GM21529 (cell line): Measurements from ENCODE around the gene REEP1.
A peak's percentile ranks its signal among the peaks of the same experiment; 100 is the strongest.

Experiments
- ATAC-seq: cut with Tn5 transposase; IDR thresholded peaks from one replicate; pipeline ENCODE4 v1.9.1; 2021; ENCODE audit not compliant: unreplicated experiment

REEP1 gene

DNA sequence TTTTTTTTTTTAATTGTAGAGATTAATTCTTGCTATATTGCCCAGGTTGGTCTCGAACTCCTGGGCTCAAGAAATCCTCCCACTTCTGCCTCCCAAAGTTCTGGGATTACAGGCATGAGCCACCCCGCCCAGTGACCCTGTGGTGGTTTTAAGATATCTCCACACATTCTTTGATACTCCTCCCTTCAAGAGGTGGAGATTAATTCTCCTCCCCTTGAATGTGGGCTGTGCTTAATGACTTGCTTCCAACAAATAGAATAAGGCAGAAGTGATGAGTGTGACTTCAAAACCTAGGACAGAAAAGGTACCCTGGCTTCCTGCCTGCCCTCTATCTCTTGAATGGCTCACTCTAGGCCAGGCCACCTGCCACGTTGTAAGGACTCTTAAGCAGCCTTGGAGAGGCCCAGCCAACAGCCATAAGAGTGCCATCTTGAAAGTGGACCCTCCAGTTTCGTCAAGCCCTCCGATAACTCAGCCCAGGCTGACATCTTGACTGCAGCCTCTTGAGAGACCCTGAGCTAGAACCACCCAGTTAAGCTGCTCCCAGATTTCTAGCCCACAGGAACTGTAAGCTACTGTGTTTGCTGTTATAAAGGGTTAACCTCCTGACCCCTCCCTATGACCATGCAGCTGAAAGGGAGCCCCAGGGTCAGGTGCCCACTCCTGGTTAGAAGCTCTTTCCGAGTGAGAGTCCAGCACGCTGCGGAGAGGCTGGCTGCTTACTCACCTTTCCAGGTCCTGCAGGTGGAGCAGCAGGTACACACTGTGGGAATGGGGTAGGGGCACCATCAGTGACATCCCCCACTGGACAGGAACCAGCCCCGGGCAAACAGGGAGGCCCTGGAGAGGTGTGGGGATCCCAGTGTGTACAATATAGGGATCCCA is 110.5 kb downstream of the REEP1 start:
- ATAC-seq = no peak

DNA sequence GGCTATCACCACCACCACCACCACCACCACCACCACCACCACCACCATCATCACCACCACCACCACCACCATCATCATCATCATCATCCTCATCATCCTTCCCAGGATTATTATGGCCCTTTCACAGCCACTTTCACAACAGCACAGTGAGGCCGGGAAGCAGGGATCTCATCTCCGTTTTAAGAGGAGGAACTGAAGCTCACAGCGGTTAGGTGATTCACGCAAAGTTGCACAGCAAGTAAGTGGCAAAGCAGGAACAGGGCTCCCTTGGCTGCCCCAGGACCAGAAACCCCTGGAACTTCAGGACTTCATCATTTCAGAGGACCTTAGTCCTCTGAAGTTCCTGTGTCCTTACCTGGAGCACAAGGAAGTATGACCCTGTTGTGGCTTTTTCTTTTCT is 111.4 kb downstream of the REEP1 start:
- no peak for ATAC-seq

DNA sequence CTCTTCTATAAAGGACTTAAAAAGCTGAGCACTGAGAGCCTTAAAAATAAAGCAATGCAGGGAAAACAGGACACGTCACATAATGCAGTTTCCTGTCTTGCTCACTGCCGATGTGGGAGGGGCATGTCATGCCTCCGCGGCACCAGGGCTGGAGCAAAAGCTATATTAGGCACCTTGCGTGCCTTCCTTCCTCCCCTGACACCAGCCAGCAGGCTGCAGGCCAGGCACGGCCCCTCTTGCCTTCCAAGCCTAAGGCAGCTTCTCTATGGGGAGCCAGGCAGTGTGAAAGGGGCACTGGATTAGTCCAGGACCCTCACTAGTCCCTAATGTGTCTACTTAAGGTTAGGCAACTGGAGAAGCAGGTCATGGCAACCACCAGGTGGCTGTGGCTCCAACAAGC is 111.8 kb downstream of the REEP1 start:
- peak; percentile 71 for ATAC-seq

DNA sequence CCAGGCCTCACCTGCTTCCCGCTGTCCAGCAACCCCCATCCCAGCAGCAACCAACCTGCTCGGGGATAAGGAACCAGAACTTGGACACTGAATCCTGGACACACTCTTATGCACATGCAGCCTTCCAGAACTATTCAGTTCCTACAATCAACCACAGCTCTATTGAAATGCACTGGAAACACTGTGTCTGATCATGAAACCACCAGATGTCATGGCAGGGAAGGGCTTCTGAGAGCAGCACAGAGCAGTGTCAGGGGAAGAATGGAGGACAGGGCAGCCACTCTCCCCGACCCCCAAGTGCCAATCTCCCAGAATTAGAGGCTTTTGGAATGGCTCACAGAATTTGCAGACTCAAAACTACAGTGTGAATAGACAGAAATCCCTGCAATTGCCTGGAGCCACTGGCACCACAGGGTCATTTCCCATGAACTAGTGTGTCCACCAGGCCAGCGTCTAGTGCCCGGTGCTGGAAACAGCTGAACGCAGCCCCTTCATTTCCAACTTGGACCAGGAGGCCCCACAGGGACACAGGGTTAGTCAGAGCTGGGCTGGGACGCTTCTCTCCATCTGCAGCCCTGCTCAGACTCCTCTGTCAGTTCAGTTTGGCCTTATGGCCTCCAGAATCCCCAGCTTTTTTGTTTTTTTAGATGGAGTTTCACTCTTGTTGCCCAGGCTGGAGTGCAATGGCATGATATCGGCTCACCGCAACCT is 112.6 kb downstream of the REEP1 start:
- ATAC-seq = no peak

- ATAC-seq = no peak
These were observed 113.4 kb downstream of the REEP1 start for GRCh38 chr2:86223927-86224560.

- ATAC-seq = no peak
These were observed 114.1 kb downstream of the REEP1 start for GRCh38 chr2:86223140-86223926.

- ATAC-seq = no peak
These were observed 116.3 kb downstream of the REEP1 start for GRCh38 chr2:86221066-86221684.

- no peak for ATAC-seq
These were observed 117.5 kb downstream of the REEP1 start for GRCh38 chr2:86219896-86220295.

GRCh38 chr2:86218124-86218523 is 119.3 kb downstream of the REEP1 start:
- ATAC-seq = no peak

GRCh38 chr2:86216575-86217555 is 120.6 kb downstream of the REEP1 start:
- no peak for ATAC-seq

DNA sequence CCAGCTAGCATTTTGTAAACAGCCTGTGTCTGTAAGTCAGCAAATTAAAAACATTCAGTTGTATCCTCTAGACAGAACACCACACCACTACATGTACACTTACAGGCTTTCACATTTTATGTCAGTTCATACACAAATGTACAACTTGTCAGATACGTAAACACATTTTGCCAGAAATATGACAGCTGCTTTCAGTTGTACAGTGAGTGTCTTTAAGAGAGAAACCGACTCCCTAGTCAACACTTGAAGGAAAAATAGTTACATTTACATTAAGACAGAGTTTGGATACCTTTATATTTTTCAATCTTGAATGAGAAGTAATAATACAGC is 123.0 kb downstream of the REEP1 start:
- ATAC-seq = no peak

- no peak for ATAC-seq
These were observed 123.5 kb downstream of the REEP1 start for GRCh38 chr2:86213699-86214502.

DNA sequence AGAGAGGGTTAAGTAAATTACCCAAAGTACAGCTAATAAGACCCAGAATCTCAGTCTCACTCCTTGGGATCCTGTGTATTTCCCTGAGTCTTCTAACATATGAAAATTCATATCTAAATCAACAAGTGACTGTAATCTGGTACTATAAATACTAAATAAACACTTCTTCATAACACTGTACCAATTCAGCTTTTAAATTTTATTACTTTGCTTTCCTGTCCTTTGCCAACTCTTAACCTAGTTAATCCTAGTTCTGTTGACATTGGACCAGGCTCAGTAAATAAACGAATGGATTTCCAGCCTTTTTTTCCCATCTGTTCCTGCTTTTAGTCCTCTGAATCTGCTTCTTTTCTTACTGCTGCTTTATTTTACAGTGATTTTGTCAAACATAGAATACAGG is 124.4 kb downstream of the REEP1 start:
- no peak for ATAC-seq

DNA sequence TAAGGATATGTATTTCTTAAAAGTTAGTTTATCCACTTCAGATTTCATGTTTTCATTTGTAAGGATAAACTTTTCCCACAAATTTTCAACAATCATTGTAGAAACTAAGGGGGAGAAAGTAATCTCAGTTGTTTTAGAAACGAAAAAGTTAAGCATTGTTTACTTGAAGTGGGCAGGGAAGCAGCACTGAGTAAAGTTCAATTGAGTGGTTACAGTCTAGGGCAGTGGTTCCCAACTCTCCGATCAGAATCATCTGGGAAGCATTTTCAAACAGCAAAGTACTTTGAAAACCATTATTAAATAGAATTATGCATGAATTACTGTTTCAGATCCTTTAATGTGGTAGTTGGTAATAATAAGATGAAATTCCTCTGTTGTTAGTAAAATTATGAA is 125.6 kb downstream of the REEP1 start:
- ATAC-seq = no peak

DNA sequence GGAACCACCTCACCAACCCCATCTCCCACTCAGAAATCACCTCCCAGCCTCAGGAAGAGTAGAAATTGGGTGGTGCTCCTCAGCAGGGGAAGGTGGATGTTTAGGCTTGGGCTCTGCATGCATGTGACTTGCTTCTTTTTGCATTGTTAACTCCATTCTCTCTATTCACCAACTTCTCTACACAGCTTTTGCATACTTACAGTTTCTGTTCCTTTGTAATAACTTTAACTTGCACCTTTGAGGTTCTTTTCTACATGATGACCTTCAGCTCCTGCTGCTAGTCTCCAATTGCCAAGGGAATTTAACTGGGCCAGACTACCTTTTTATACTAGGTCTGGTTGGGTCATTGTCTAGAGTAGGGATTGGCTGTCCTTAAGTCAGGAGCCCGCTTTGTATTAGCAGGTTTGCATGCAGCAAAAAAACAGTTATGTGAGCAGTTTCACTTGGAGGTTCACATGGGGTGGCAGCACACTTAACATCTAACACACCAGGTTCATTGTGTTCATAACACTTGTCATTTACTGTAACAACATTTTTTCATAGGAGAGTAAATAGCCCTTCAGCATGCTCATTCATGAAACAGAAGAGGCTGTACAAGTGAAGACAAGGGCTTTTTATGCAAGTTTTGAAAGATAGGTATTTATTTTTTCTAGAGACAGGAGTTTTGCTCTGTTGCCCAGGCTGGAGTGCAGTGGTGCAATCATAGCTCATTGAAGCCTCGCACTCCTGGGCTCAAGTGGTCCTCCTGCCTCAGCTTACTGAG is 126.2 kb downstream of the REEP1 start:
- no peak for ATAC-seq

- ATAC-seq = no peak
These were observed 133.0 kb downstream of the REEP1 start for GRCh38 chr2:86204458-86204857.

GRCh38 chr2:86203614-86204013 is 133.8 kb downstream of the REEP1 start:
- ATAC-seq = no peak

GRCh38 chr2:86202702-86203101 is 134.7 kb downstream of the REEP1 start:
- ATAC-seq = no peak
